ENCODE results near the gene C6orf120. TPM values are rescaled to one million over a fixed set of nuclear protein-coding genes. Genes with fewer than 3 reads are reported as not detected.

The C6orf120 gene
- total and polyA plus RNA-seq, 2 of the 13 experiments (the other 11 are each of a cell fraction or from before 2014, with no cell fraction given) = 21.7 to 29.9 TPM

DNA sequence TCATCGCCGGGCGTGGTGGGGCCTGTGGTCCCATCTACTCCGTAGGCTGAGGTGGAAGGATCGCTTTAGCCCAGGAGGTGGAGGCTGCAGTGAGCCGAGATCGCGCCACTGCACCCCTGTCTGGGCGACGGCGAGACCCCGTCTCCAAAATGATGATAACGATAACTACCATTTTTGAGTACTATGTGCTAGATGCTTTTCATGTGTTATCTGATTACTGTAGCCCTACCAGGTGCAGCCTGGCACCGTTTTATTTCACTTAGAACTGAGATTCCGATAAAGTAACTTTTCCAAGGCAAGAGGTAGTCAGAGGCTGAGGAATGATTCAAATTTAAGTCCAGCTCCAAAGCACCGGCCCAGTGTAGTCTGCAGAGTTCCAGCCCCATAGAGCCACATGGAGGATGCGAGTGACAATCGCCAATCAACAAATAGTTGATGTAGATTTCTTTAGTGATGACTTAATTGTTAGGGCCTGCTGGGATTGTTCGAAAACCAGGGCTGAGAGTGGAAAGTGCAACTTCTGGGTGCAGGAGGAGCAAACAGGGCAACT lies 50.2 kb downstream of the C6orf120 start (continued):
- TF ChIP-seq RBM39 (IDR thresholded peaks at IDR 0.05; ENCODE audit: low read depth, low read length, poor library complexity, severe bottlenecking) (peak; percentile 1), SMARCC2 (IDR thresholded peaks at IDR 0.05) (no peak), CREB1 (IDR thresholded peaks at IDR 0.05) (no peak), CREB1 (CRISPR knock-in tag; IDR thresholded peaks at IDR 0.05) (peak; percentile 71), TARDBP (CRISPR knock-in tag; IDR thresholded peaks at IDR 0.05) (no peak), ZNF160 (CRISPR knock-in tag; IDR thresholded peaks at IDR 0.05) (no peak), ZBTB3 (CRISPR knock-in tag; IDR thresholded peaks at IDR 0.05; ENCODE audit: borderline replicate concordance, low read depth) (no peak), SOX5 (CRISPR knock-in tag; IDR thresholded peaks at IDR 0.05; ENCODE audit: borderline replicate concordance) (0 out of 2 replicates have a peak, but pooled peaks have one; percentile 10), ZNF569 (CRISPR knock-in tag; IDR thresholded peaks at IDR 0.05; ENCODE audit: borderline replicate concordance) (no peak), GATAD1 (CRISPR knock-in tag; IDR thresholded peaks at IDR 0.05) (no peak), SATB2 (CRISPR knock-in tag; IDR thresholded peaks at IDR 0.05) (no peak; the same call in 1 of the 2 replicates), HNF4A (CRISPR knock-in tag; IDR thresholded peaks at IDR 0.05) (no peak; the same call in 1 of the 2 replicates), SAFB2 (CRISPR knock-in tag; IDR thresholded peaks at IDR 0.05; ENCODE audit: borderline replicate concordance, low read depth) (no peak), MYC (CRISPR knock-in tag; IDR thresholded peaks at IDR 0.05; ENCODE audit: borderline replicate concordance) (no peak), TOE1 (CRISPR knock-in tag; IDR thresholded peaks at IDR 0.05) (0 out of 2 replicates have a peak, but pooled peaks have one; percentile 31), DRAP1 (CRISPR knock-in tag; IDR thresholded peaks at IDR 0.05) (no peak), RCOR2 (CRISPR knock-in tag; IDR thresholded peaks at IDR 0.05) (peak; percentile 51; the same call in 1 of the 2 replicates)
- TF ChIP-seq, protein P1, sequence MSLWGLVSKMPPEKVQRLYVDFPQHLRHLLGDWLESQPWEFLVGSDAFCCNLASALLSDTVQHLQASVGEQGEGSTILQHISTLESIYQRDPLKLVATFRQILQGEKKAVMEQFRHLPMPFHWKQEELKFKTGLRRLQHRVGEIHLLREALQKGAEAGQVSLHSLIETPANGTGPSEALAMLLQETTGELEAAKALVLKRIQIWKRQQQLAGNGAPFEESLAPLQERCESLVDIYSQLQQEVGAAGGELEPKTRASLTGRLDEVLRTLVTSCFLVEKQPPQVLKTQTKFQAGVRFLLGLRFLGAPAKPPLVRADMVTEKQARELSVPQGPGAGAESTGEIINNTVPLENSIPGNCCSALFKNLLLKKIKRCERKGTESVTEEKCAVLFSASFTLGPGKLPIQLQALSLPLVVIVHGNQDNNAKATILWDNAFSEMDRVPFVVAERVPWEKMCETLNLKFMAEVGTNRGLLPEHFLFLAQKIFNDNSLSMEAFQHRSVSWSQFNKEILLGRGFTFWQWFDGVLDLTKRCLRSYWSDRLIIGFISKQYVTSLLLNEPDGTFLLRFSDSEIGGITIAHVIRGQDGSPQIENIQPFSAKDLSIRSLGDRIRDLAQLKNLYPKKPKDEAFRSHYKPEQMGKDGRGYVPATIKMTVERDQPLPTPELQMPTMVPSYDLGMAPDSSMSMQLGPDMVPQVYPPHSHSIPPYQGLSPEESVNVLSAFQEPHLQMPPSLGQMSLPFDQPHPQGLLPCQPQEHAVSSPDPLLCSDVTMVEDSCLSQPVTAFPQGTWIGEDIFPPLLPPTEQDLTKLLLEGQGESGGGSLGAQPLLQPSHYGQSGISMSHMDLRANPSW (CRISPR knock-in tag; IDR thresholded peaks at IDR 0.05; ENCODE audit: borderline replicate concordance) = no peak
- TF ChIP-seq, protein P2, sequence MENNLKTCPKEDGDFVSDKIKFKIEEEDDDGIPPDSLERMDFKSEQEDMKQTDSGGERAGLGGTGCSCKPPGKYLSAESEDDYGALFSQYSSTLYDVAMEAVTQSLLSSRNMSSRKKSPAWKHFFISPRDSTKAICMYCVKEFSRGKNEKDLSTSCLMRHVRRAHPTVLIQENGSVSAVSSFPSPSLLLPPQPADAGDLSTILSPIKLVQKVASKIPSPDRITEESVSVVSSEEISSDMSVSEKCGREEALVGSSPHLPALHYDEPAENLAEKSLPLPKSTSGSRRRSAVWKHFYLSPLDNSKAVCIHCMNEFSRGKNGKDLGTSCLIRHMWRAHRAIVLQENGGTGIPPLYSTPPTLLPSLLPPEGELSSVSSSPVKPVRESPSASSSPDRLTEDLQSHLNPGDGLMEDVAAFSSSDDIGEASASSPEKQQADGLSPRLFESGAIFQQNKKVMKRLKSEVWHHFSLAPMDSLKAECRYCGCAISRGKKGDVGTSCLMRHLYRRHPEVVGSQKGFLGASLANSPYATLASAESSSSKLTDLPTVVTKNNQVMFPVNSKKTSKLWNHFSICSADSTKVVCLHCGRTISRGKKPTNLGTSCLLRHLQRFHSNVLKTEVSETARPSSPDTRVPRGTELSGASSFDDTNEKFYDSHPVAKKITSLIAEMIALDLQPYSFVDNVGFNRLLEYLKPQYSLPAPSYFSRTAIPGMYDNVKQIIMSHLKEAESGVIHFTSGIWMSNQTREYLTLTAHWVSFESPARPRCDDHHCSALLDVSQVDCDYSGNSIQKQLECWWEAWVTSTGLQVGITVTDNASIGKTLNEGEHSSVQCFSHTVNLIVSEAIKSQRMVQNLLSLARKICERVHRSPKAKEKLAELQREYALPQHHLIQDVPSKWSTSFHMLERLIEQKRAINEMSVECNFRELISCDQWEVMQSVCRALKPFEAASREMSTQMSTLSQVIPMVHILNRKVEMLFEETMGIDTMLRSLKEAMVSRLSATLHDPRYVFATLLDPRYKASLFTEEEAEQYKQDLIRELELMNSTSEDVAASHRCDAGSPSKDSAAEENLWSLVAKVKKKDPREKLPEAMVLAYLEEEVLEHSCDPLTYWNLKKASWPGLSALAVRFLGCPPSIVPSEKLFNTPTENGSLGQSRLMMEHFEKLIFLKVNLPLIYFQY (CRISPR knock-in tag; IDR thresholded peaks at IDR 0.05; ENCODE audit: borderline replicate concordance) = no peak
- TF ChIP-seq, protein P3, sequence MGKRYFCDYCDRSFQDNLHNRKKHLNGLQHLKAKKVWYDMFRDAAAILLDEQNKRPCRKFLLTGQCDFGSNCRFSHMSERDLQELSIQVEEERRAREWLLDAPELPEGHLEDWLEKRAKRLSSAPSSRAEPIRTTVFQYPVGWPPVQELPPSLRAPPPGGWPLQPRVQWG (CRISPR knock-in tag; IDR thresholded peaks at IDR 0.05; ENCODE audit: borderline replicate concordance, low read depth) = no peak
- TF ChIP-seq, protein P4, sequence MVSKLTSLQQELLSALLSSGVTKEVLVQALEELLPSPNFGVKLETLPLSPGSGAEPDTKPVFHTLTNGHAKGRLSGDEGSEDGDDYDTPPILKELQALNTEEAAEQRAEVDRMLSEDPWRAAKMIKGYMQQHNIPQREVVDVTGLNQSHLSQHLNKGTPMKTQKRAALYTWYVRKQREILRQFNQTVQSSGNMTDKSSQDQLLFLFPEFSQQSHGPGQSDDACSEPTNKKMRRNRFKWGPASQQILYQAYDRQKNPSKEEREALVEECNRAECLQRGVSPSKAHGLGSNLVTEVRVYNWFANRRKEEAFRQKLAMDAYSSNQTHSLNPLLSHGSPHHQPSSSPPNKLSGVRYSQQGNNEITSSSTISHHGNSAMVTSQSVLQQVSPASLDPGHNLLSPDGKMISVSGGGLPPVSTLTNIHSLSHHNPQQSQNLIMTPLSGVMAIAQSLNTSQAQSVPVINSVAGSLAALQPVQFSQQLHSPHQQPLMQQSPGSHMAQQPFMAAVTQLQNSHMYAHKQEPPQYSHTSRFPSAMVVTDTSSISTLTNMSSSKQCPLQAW (CRISPR knock-in tag; IDR thresholded peaks at IDR 0.05) = peak; percentile 25; the same call in 1 of the 2 replicates
